PC-9 (cell line): ENCODE measurements around the gene TRAPPC11.

Experiments
- CTCF ChIP-seq: fragments of 200-600 bp; sonication (generic); conservative IDR thresholded peaks from 2 replicates; pipeline ENCODE4 v1.6.1; 2017; ENCODE audit warnings: mixed run types, antibody characterized with exemption, mild to moderate bottlenecking, moderate library complexity
- EZH2 ChIP-seq: fragments of 200-600 bp; sonication (generic); IDR thresholded peaks from 2 replicates; pipeline ENCODE4 v1.8.0; 2017; ENCODE audit warnings: antibody characterized with exemption, low read depth

- no peak for TF ChIP-seq CTCF
- no peak for TF ChIP-seq EZH2
These were observed 1.5 kb upstream of the TRAPPC11 start for GRCh38 chr4:183657564-183657963.
